LoVo (cell line): Measurements from ENCODE around the gene TNS3.

Experiments used
- DNase-seq: peaks from one replicate; pipeline ENCODE4 v3.0.0-alpha.2; 2016; ENCODE audit warnings: low spot score

TNS3 gene

GRCh38 chr7:47384755-47385535 lies 197.0 kb downstream of the TNS3 start:
- DNase-seq, result no peak

- DNase-seq, result no peak
Measured at GRCh38 chr7:47383696-47384445, 198.0 kb downstream of the TNS3 start.

- no peak for DNase-seq
Measured at GRCh38 chr7:47383072-47383471, 198.8 kb downstream of the TNS3 start.

- no peak for DNase-seq
Measured at GRCh38 chr7:47382200-47382599, 199.7 kb downstream of the TNS3 start.

- DNase-seq, result no peak
Measured at GRCh38 chr7:47381134-47381495, 200.8 kb downstream of the TNS3 start.

GRCh38 chr7:47380325-47381133 lies 201.4 kb downstream of the TNS3 start:
- DNase-seq, result peak; percentile 84

- DNase-seq, result peak; percentile 96
Measured at GRCh38 chr7:47379629-47380324, 202.1 kb downstream of the TNS3 start.

- DNase-seq, result no peak
Measured at GRCh38 chr7:47378728-47379395, 203.0 kb downstream of the TNS3 start.

- peak; percentile 51 for DNase-seq
Measured at GRCh38 chr7:47377741-47378140, 204.2 kb downstream of the TNS3 start.

- DNase-seq, result no peak
Measured at GRCh38 chr7:47376991-47377616, 204.8 kb downstream of the TNS3 start.

- DNase-seq, result no peak
Measured at GRCh38 chr7:47375121-47375938, 206.6 kb downstream of the TNS3 start.

GRCh38 chr7:47374538-47374937 lies 207.4 kb downstream of the TNS3 start:
- DNase-seq, result no peak

- DNase-seq, result no peak
Measured at GRCh38 chr7:47373871-47374451, 207.9 kb downstream of the TNS3 start.

GRCh38 chr7:47371733-47372368 lies 210.1 kb downstream of the TNS3 start:
- DNase-seq, result peak; percentile 95

- DNase-seq, result no peak
Measured at GRCh38 chr7:47371317-47371716, 210.6 kb downstream of the TNS3 start.

- no peak for DNase-seq
Measured at GRCh38 chr7:47370461-47371042, 211.4 kb downstream of the TNS3 start.

GRCh38 chr7:47369736-47370135 lies 212.2 kb downstream of the TNS3 start:
- no peak for DNase-seq

- DNase-seq, result no peak
Measured at GRCh38 chr7:47368190-47368812, 213.6 kb downstream of the TNS3 start.
